Hypothalamus (tissue), 51 donors: ENCODE measurements around the gene MAPT.

Source experiments
- DNase-seq, 51 donors: peaks; one replicate each; lab custom pipeline; 2025; lab: John Stamatoyannopoulos, UW

MAPT gene

DNA sequence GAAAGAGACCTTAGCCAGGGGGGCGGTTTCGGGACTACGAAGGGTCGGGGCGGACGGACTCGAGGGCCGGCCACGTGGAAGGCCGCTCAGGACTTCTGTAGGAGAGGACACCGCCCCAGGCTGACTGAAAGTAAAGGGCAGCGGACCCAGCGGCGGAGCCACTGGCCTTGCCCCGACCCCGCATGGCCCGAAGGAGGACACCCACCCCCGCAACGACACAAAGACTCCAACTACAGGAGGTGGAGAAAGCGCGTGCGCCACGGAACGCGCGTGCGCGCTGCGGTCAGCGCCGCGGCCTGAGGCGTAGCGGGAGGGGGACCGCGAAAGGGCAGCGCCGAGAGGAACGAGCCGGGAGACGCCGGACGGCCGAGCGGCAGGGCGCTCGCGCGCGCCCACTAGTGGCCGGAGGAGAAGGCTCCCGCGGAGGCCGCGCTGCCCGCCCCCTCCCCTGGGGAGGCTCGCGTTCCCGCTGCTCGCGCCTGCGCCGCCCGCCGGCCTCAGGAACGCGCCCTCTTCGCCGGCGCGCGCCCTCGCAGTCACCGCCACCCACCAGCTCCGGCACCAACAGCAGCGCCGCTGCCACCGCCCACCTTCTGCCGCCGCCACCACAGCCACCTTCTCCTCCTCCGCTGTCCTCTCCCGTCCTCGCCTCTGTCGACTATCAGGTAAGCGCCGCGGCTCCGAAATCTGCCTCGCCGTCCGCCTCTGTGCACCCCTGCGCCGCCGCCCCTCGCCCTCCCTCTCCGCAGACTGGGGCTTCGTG is at the start of gene MAPT:
Gene MAPT (plus strand): TSS at position 533 of the 763 bp plus-strand sequence. CDS start 67,784 bp downstream, outside the sequence.
- DNase-seq: peak; percentile 62 to 98 (median 90)

GRCh38 chr17:45844695-45845375 is 49.5 kb upstream of the MAPT start, which contains the start of gene SPPL2C:
SPPL2C (plus strand) TSS chr17:45844881; CDS start chr17:45844907, 26 bp downstream.
- no peak for DNase-seq

DNA sequence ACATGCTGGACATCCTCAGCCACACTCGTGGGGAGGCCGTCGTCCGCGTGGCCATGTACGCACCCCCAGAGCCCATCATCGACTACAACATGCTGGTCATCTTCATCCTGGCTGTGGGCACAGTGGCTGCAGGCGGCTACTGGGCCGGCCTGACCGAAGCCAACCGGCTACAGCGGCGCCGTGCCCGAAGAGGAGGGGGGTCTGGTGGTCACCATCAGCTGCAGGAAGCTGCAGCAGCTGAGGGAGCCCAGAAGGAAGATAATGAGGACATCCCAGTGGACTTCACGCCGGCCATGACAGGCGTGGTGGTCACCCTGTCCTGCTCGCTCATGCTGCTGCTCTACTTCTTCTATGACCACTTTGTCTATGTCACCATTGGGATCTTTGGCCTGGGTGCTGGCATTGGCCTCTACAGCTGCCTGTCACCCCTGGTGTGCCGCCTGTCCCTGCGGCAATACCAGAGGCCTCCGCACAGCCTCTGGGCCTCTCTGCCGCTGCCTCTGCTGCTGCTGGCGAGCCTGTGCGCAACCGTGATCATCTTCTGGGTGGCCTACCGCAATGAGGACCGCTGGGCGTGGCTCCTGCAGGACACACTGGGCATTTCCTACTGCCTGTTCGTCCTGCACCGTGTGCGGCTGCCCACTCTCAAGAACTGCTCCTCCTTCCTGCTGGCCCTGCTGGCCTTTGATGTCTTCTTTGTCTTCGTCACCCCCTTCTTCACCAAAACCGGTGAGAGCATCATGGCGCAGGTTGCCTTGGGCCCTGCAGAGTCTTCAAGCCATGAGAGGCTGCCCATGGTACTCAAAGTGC is 48.8 kb upstream of the MAPT start:
- DNase-seq: no peak

- no peak for DNase-seq
Measured at GRCh38 chr17:45846223-45846622, 48.1 kb upstream of the MAPT start.

DNA sequence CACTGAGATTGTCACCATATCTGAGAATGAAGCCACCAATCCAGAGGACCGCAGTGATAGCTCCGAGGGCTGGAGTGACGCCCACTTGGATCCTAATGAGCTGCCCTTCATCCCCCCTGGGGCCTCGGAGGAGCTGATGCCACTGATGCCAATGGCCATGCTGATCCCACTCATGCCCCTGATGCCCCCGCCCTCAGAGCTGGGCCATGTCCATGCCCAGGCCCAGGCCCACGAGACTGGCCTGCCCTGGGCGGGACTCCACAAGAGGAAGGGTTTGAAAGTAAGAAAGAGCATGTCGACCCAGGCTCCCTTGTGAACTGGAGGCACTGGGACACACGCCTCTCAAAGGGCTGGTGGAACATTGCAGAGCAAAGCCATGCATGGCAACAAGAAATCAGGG is 47.7 kb upstream of the MAPT start:
- DNase-seq: no peak

DNA sequence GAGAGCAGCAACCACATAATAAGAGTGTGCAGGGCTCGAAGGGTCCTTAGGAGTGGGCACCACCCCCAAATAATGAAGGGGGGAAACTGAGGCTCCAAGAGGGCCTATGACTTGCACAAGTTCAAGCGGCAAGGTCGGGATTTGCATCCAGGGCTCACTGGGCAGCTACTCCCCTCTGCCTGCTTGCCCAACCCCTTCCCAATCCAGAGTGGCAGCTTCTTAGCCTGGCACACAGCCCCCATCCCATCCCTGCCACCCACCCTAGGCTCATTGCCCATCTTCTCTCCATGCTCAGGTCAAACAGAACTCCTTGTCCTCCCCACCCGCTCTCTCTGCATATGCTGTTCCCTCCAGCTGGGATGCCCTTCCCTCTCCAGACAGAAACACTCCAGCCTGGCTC is 47.3 kb upstream of the MAPT start:
- no peak for DNase-seq

GRCh38 chr17:45847747-45848146 is 46.6 kb upstream of the MAPT start:
- no peak for DNase-seq

GRCh38 chr17:45848405-45848804 is 45.9 kb upstream of the MAPT start:
- no peak for DNase-seq

DNA sequence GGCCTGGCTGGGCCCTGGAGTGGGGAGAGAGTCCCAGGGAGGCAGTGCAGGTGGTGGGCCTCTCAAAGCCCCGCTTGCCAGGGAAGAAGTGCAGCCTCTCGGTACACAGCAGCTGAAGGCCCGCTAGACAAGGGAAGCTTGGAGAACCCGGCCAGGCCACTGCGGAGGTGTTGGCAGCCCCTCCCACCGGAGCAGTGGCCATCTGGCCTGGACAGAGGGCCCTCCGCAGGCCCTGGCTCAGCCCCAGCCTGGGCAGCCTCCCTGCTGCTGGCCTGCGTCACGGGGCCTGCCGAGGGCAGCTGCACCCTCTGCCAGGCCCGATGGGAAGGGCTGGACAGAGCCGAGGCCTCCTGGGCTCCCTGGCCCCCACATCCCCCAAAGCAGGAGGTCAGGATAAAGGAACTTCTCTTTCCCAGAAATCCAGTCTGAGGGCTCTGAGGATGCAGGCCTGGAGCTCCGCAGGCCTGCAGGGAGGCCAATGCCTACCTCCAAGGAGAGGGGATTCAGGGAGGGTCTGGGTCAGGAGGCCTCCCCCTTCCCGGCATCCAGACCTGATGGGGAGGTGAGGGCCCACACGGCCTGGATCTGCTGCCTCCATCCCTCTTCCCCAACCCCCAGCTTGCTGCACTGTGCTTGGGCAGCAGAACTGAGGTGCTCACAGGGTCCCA is 45.4 kb upstream of the MAPT start:
- peak in 44 of 51 donors; percentile 7 to 88 (median 56) for DNase-seq

GRCh38 chr17:45849536-45849990 is 44.8 kb upstream of the MAPT start:
- no peak for DNase-seq

GRCh38 chr17:45850011-45850410 is 44.3 kb upstream of the MAPT start:
- no peak for DNase-seq

DNA sequence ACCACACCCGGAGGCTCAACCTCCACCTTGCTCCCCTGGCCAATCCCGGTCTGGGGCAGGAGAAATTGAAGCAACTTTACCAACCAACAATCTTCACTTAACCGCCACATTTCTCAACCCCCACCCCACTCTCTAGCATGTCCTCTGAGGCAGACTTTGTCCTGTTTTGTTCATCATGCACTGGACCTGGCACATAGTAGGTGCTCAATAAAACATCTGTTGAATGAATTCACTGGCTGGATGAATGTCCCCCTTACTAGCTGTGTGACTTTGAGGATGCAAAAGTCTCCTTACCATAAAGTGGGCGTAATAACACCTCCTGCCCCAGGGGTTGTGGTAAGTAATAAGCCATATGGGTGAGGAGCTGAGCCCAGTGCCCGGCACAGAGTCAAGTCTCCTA is 43.9 kb upstream of the MAPT start:
- DNase-seq: no peak

- no peak for DNase-seq
Measured at GRCh38 chr17:45851022-45851421, 43.3 kb upstream of the MAPT start.

GRCh38 chr17:45851464-45851863 is 42.9 kb upstream of the MAPT start:
- no peak for DNase-seq

DNA sequence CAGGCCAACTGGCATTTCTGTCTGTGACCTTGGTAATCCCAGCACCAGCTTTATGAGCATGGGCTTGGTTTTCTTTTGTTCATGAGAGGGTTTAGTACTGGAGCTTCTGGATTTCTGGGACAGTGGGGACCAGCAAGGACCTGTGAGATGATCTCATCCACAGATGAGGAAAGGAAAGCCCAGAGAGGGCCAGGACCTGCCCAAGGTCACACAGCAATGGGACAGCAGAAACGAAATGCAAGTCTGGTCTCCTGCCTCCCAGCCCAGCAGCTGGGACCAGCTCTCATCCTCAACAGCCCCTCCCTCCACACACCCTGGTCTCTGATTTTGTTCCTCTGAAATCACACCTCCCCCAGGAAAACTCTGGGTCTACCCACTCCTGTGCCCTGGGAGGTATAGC is 42.5 kb upstream of the MAPT start:
- DNase-seq: no peak

- DNase-seq: peak in 34 of 51 donors; percentile 6 to 74 (median 37)
Measured at GRCh38 chr17:45852535-45853297, 41.6 kb upstream of the MAPT start.

DNA sequence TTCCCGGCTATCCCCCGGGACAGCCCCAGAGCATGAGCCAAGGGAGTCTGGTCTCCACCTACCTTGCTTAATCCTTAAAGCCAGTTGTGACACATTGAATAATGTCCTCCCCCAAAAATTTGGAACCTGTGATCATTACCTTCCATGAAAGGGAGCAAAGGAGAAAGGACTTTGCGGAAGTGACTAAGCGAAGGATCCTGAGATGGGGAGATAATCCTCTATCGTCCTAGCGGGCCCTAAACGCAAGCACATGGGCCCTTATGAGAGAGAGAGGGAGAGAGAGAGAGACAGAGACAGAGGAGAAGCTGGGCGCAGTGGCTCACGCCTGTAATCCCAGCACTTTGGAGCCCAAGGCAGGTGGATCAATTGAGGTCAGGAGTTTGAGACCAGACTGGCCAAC is 40.1 kb upstream of the MAPT start:
- DNase-seq: no peak

GRCh38 chr17:45855691-45856336 is 38.5 kb upstream of the MAPT start:
- no peak for DNase-seq

- DNase-seq: no peak
Measured at GRCh38 chr17:45857977-45858708, 36.2 kb upstream of the MAPT start.
